Fibroblast of the aortic adventitia (primary cell): Measurements from ENCODE around the gene EXOSC10. TPM values are rescaled to one million over a fixed set of nuclear protein-coding genes. Genes with fewer than 3 reads are reported as not detected.
"Not testable (repeated sequence)": the region's sequence is repeated elsewhere in the genome, so short reads cannot be mapped to it uniquely, and the experiment has no call there.

Experiments used
- DNase-seq: peaks from one replicate; pipeline ENCODE4 v3.0.0-alpha.2; 2010; ENCODE audit warnings: low read depth
- H3K4me3 ChIP-seq: 2 replicates; pipeline ENCODE4 v1.5.1; 2011; ENCODE audit warnings: low read depth, mild to moderate bottlenecking, control low read depth, low read length, moderate library complexity
- CTCF ChIP-seq: IDR thresholded peaks from 2 replicates; pipeline ENCODE4 v1.5.1; 2011; ENCODE audit warnings: mild to moderate bottlenecking, low read length, control low read depth, inconsistent platforms; ENCODE audit not compliant: insufficient read depth
- total RNA-seq: library from RNA; depleted of rRNA; stranded (reverse); fragments of >200 nt; gene quantifications from 2 replicates; pipeline ENCODE4 v1.2.3, GENCODE V29; 2012; ENCODE audit warnings: low replicate concordance

Gene EXOSC10
- total RNA-seq, 1 donor: 63.6 TPM

- no peak overlapping the region for H3K4me3 ChIP-seq
- DNase-seq: no peak
- no peak for TF ChIP-seq CTCF
Observed at GRCh38 chr1:11068600-11069473, 30.8 kb downstream of the EXOSC10 start.

GRCh38 chr1:11067716-11068599, 31.7 kb downstream of the EXOSC10 start:
- TF ChIP-seq CTCF: no peak
- no peak overlapping the region for H3K4me3 ChIP-seq
- no peak for DNase-seq

GRCh38 chr1:11065796-11066195, 33.9 kb downstream of the EXOSC10 start:
- H3K4me3 ChIP-seq: no peak overlapping the region
- no peak for DNase-seq
- no peak for TF ChIP-seq CTCF

- H3K4me3 ChIP-seq: no peak overlapping the region
- TF ChIP-seq CTCF: no peak
- no peak for DNase-seq
Observed at GRCh38 chr1:11064942-11065341, 34.7 kb downstream of the EXOSC10 start.

- not testable (repeated sequence) for DNase-seq, H3K4me3 ChIP-seq
Observed at GRCh38 chr1:11063937-11064537, 35.6 kb downstream of the EXOSC10 start.

- no peak for DNase-seq
Observed at GRCh38 chr1:11062965-11063401, 36.7 kb downstream of the EXOSC10 start.

More at GRCh38 chr1:11062965-11063401, 36.7 kb downstream of the EXOSC10 start:
- no peak for TF ChIP-seq CTCF
- no peak overlapping the region for H3K4me3 ChIP-seq
